Measurements from ENCODE around the gene ARGLU1.

The ARGLU1 gene

DNA sequence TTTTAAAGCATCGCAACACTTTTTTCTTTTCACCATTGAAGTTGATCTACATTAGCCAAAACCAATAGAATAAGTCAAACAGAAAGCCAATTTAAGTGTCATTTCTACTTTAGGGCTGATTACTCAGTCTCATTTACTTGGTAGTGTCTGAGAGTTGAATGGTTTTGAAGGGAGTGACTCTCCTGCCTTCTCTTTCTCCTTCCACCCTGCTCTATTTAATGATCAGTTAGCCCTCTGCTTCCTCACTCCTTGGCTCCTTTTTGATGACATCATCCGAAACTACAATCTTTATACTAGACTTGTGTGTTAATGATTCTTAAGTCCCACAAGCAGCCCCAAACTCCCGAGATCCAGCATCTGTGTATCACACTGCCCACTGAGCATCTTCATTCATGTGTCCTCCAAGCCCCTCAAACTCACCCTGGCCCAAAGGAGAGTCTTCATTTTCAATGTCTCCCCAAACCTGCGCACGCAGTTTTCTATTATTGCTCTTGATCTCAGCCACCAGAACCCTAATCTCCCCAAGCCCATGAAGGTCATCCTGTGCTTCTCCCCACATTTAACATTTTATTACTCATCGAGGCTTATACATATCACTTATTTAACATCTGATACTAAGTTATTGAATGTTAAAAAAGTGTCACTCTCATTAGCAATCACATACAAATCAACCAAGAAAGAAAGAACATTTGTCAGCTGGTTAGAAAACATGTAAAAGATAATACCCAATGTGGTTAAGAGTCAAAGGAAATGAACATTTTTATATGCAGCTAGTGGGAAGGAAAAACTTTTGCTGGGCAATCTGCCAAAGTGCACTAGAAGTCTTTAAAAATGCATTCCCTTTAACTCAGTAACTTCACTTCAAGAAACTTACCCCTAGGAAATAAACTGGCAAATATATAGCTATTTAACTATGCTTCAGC, 32.2 kb upstream of the ARGLU1 start:
- DNase-seq (ENCODE audit: low read depth, low spot score) = peak; percentile 53
- CTCF ChIA-PET = interaction anchor here (1.0 kb wide), 1 partner anchor 22 kb away, joined by 3 read pairs; no protein-coding TSS in a partner anchor
- TF ChIP-seq, protein P1, sequence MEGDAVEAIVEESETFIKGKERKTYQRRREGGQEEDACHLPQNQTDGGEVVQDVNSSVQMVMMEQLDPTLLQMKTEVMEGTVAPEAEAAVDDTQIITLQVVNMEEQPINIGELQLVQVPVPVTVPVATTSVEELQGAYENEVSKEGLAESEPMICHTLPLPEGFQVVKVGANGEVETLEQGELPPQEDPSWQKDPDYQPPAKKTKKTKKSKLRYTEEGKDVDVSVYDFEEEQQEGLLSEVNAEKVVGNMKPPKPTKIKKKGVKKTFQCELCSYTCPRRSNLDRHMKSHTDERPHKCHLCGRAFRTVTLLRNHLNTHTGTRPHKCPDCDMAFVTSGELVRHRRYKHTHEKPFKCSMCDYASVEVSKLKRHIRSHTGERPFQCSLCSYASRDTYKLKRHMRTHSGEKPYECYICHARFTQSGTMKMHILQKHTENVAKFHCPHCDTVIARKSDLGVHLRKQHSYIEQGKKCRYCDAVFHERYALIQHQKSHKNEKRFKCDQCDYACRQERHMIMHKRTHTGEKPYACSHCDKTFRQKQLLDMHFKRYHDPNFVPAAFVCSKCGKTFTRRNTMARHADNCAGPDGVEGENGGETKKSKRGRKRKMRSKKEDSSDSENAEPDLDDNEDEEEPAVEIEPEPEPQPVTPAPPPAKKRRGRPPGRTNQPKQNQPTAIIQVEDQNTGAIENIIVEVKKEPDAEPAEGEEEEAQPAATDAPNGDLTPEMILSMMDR (IDR thresholded peaks at IDR 0.05; ENCODE audit: insufficient read depth, low read length, missing control alignments) = no peak
- POLR2A ChIA-PET = no interaction called here
- no peak overlapping the region for H3K4me3 ChIP-seq (ENCODE audit: low read depth, low read length)

DNA sequence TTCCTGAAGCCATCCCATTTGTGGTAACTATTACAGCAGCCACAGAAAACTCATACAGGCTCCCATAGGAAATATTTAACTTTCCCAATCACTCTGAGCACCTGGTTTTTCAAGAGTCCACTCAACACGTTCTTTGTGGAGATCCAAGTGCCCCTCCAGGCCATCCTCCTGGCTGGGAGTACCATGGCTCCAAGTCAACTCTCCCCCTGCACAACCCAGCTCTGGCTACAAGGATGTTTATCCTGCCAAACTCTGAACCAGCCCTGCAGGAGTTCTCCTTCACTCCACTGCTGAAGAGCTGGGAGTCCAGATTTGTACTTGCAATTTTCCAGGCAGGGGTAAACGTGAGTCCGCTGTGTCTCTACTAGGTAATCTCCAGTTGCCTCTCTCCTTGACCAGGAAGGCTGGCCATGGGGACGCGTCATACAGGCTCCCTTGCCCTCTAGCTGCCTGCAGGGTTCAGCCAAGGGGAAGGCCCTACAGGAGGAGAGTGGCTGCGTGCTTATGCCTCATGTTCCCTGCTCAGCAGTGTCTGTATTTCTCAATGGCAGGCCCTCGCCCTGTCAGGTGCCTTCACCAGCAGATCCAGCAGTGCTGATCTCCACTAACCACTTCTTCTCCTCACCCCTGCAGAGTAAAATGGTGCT, 29.9 kb upstream of the ARGLU1 start:
- no peak overlapping the region for H3K4me3 ChIP-seq (ENCODE audit: low read depth, low read length)
- ChIA-PET CTCF (no interaction called here), POLR2A (no interaction called here)
- DNase-seq (ENCODE audit: low read depth, low spot score) = no peak
- TF ChIP-seq, protein P1 (IDR thresholded peaks at IDR 0.05; ENCODE audit: insufficient read depth, low read length, missing control alignments) = no peak

DNA sequence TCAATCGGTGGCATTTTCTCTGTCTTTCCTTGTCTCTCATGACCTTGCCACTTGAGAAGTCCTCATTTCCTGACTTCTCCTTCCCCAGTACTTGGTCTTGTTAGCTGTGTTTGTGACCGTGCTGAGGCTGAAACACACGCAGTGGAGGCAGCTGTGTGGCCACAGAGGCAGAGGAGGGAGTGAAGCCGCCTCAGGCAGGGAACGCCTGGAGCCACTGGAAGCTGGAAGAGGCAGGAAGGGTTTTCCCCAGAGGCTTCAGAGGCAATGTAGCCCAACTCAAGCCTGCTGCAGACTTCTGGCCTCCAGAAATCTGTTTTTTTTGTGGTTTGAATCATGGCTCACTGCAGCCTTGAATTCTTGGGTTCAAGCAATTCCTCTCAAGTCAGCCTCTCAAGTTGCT, 29.2 kb upstream of the ARGLU1 start:
- ChIA-PET POLR2A (no interaction called here), CTCF (no interaction called here)
- TF ChIP-seq, protein P1 (IDR thresholded peaks at IDR 0.05; ENCODE audit: insufficient read depth, low read length, missing control alignments) = no peak
- H3K4me3 ChIP-seq (ENCODE audit: low read depth, low read length) = no peak overlapping the region
- DNase-seq (ENCODE audit: low read depth, low spot score) = no peak

DNA sequence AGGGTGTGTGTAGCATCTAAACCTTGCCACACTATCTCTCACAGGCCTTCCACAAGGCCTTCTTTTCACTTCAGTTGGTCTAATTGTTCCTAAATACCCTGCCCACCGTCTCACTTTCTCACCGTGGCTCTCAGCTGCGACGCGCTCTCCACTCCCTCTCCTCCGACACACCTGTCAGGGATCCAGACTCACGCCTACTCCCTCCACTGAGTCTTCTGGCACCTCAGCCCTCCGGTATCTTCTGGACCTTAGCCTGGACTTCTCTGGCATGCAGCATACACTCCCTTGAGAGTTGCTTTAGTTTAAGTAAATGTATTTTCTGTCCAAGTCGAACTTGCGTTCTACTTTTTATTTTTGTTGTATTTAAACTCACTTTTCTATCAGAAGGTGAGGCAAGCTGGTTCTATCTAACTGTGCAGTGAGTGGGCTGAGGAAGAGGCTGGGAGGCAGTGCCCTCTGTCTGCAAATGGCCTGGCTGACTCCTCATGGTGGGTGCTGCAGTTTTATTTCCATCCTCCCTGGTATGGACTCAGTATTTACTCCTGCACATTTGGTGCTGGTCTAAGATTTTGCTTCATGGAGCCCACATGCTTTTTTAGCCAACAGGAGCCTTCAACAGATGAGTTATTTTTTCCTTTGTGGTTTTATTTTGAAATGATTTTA, 28.5 kb upstream of the ARGLU1 start:
- ChIA-PET POLR2A (no interaction called here), CTCF (interaction anchor here (1.1 kb wide), 1 partner anchor 24 kb away, joined by 3 read pairs; no protein-coding TSS in a partner anchor)
- no peak for DNase-seq (ENCODE audit: low read depth, low spot score)
- no peak overlapping the region for H3K4me3 ChIP-seq (ENCODE audit: low read depth, low read length)
- TF ChIP-seq, protein P1 (IDR thresholded peaks at IDR 0.05; ENCODE audit: insufficient read depth, low read length, missing control alignments) = no peak

DNA sequence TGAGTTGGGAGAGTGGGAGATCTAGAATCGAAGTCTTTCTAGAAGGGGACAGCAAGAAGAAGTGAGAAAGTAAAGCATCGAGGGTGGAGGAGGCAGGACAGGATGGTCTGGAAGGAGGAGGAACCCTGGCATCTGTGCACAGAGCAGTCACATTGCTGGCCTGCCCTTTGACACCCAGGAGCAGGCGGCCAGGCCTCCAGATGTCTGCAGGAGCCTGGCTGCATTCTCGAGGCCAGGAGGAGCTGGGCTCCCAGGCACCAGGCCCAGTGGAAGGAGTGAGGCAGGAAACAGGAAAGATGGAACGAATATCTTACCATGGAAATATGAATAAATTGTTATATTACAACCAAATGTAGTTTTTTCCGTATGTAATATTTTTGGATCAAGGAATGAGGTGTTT, 27.7 kb upstream of the ARGLU1 start:
- no peak for DNase-seq (ENCODE audit: low read depth, low spot score)
- POLR2A ChIA-PET = no interaction called here
- CTCF ChIA-PET = interaction anchor here (1.1 kb wide), 1 partner anchor 25 kb away, joined by 3 read pairs; no protein-coding TSS in a partner anchor
- TF ChIP-seq, protein P1 (IDR thresholded peaks at IDR 0.05; ENCODE audit: insufficient read depth, low read length, missing control alignments) = no peak
- no peak overlapping the region for H3K4me3 ChIP-seq (ENCODE audit: low read depth, low read length)

DNA sequence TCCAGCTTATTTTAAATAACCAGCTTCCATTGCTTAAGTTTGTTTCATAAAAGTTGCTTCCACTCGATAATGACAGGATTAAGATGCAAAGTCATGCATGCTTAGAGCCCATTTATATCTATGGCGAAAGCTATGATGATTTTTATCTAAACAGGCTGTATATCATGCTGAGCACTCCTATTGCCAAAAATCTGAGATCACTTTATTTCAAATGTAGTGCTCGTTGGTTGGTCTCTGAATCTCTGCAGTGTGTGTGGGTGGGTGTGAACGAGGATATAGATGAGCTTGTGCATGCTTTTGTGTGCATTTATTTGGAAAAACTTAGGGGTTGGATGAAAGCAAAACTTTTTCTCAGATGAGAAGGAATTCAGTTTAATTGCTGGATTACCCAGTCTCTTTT, 27.0 kb upstream of the ARGLU1 start:
- TF ChIP-seq, protein P1 (IDR thresholded peaks at IDR 0.05; ENCODE audit: insufficient read depth, low read length, missing control alignments) = no peak
- ChIA-PET POLR2A (no interaction called here), CTCF (no interaction called here)
- no peak for DNase-seq (ENCODE audit: low read depth, low spot score)
- H3K4me3 ChIP-seq (ENCODE audit: low read depth, low read length) = no peak overlapping the region

All from AG04449 (cell line).